ENCODE results near the gene TNIK. TPM values are rescaled to one million over a fixed set of nuclear protein-coding genes. Genes with fewer than 3 reads are reported as not detected.

TNIK gene
- total RNA-seq, 1 experiment from 2014 or later: 0.69 TPM

- ChIA-PET POLR2A (ENCODE audit: low non-redundant PET) (no interaction called here), CTCF (no interaction called here)
- no peaks in the 10 kb centered on the region for H3K36me3 ChIP-seq (ENCODE audit: insufficient read depth, low read length, poor library complexity, severe bottlenecking)
- H3K27me3 ChIP-seq (replicated peaks; ENCODE audit: insufficient read depth, low read depth, low read length, poor library complexity): no peaks in the 10 kb centered on the region
- H3K9me3 ChIP-seq (ENCODE audit: low read depth, low read length, poor library complexity, severe bottlenecking): no peaks in the 10 kb centered on the region
- H3K4me3 ChIP-seq (ENCODE audit: low read depth, low read length, poor library complexity, severe bottlenecking): no peak overlapping the region
- BruUV-seq (replicated peaks): no TSS peak
- H3K27ac ChIP-seq (ENCODE audit: low read depth, low read length, poor library complexity, severe bottlenecking): no peak overlapping the region
- DNase-seq (ENCODE audit: low spot score): no peak
- intact Hi-C loops (cut with micrococcal nuclease; ENCODE audit: unreplicated experiment): no loop called here
- TF ChIP-seq EZH2 (IDR thresholded peaks at IDR 0.05; ENCODE audit: borderline replicate concordance, low read depth, low read length, poor library complexity, severe bottlenecking): no peak
- TF ChIP-seq CTCF (conservative IDR thresholded peaks at IDR 0.05; ENCODE audit: low read depth, low read length): no peak
- no peaks in the 10 kb centered on the region for H3K4me1 ChIP-seq (ENCODE audit: insufficient read depth, low read length, poor library complexity, severe bottlenecking)
Observed at GRCh38 chr3:171444001-171444690, 16.1 kb downstream of the TNIK start.

GRCh38 chr3:171443211-171443957 is 16.8 kb downstream of the TNIK start:
- no peaks in the 10 kb centered on the region for H3K27me3 ChIP-seq (replicated peaks; ENCODE audit: insufficient read depth, low read depth, low read length, poor library complexity)
- intact Hi-C loops (cut with micrococcal nuclease; ENCODE audit: unreplicated experiment): no loop called here
- no peaks in the 10 kb centered on the region for H3K9me3 ChIP-seq (ENCODE audit: low read depth, low read length, poor library complexity, severe bottlenecking)
- no TSS peak for BruUV-seq (replicated peaks)
- H3K4me1 ChIP-seq (ENCODE audit: insufficient read depth, low read length, poor library complexity, severe bottlenecking): no peaks in the 10 kb centered on the region
- ChIA-PET POLR2A (ENCODE audit: low non-redundant PET) (no interaction called here), CTCF (no interaction called here)
- DNase-seq (ENCODE audit: low spot score): no peak
- H3K27ac ChIP-seq (ENCODE audit: low read depth, low read length, poor library complexity, severe bottlenecking): no peak overlapping the region
- no peaks in the 10 kb centered on the region for H3K36me3 ChIP-seq (ENCODE audit: insufficient read depth, low read length, poor library complexity, severe bottlenecking)
- H3K4me3 ChIP-seq (ENCODE audit: low read depth, low read length, poor library complexity, severe bottlenecking): no peak overlapping the region
- TF ChIP-seq EZH2 (IDR thresholded peaks at IDR 0.05; ENCODE audit: borderline replicate concordance, low read depth, low read length, poor library complexity, severe bottlenecking): no peak
- no peak for TF ChIP-seq CTCF (conservative IDR thresholded peaks at IDR 0.05; ENCODE audit: low read depth, low read length)

- Histone ChIP-seq H3K4me3 (ENCODE audit: low read depth, low read length, poor library complexity, severe bottlenecking) (no peak overlapping the region), H3K4me1 (ENCODE audit: insufficient read depth, low read length, poor library complexity, severe bottlenecking) (no peaks in the 10 kb centered on the region), H3K27me3 (replicated peaks; ENCODE audit: insufficient read depth, low read depth, low read length, poor library complexity) (no peaks in the 10 kb centered on the region), H3K9me3 (ENCODE audit: low read depth, low read length, poor library complexity, severe bottlenecking) (no peaks in the 10 kb centered on the region), H3K36me3 (ENCODE audit: insufficient read depth, low read length, poor library complexity, severe bottlenecking) (no peaks in the 10 kb centered on the region), H3K27ac (ENCODE audit: low read depth, low read length, poor library complexity, severe bottlenecking) (no peak overlapping the region)
- no peak for TF ChIP-seq CTCF (conservative IDR thresholded peaks at IDR 0.05; ENCODE audit: low read depth, low read length)
- no peak for TF ChIP-seq EZH2 (IDR thresholded peaks at IDR 0.05; ENCODE audit: borderline replicate concordance, low read depth, low read length, poor library complexity, severe bottlenecking)
- intact Hi-C loops (cut with micrococcal nuclease; ENCODE audit: unreplicated experiment): no loop called here
- no TSS peak for BruUV-seq (replicated peaks)
- ChIA-PET CTCF (no interaction called here), POLR2A (ENCODE audit: low non-redundant PET) (no interaction called here)
- DNase-seq (ENCODE audit: low spot score): no peak
Observed at GRCh38 chr3:171442184-171442583, 18.0 kb downstream of the TNIK start.

Data from A673 (cell line).